Breast epithelium (tissue), 4 donors: ENCODE data around the gene PTPRA. TPM values are rescaled to one million over a fixed set of nuclear protein-coding genes. Genes with fewer than 3 reads are reported as not detected.

ENCODE experiments used
- DNase-seq, 2 donors: peaks; one replicate each; pipeline ENCODE4 v3.0.0-alpha.2; 2019; ENCODE audit warnings: low spot score in 2 of 2
- H3K27ac ChIP-seq, 2 donors: fragments of 200-600 bp; sonication (generic) in 1 of 2; one replicate each; pipeline ENCODE4 v1.5.1; 2016 to 2019; ENCODE audit warnings: mild to moderate bottlenecking in 1 of 2
- H3K27me3 ChIP-seq, 2 donors: fragments of 200-600 bp; sonication (generic) in 1 of 2; one replicate each; pipeline versions ENCODE4 v1.5.1 to v1.6.0; 2017 to 2019; ENCODE audit warnings: control low read depth in 1 of 2, mild to moderate bottlenecking in 1 of 2
- H3K36me3 ChIP-seq: fragments of 200-600 bp; one replicate; pipeline ENCODE4 v1.5.1; 2019
- H3K4me1 ChIP-seq, 2 donors: fragments of 200-600 bp; sonication (generic); one replicate each; pipeline ENCODE4 v1.5.1; 2016 to 2019; ENCODE audit warnings: control low read depth in 1 of 2
- H3K4me3 ChIP-seq, 3 donors: fragments of 200-600 bp; sonication (generic); 1 replicate in 2 of 3; 2 replicates in 1 of 3; pipeline ENCODE4 v1.5.1; 2016 to 2019; ENCODE audit warnings: mild to moderate bottlenecking in 3 of 3, moderate library complexity in 2 of 3
- H3K9me3 ChIP-seq, 2 donors: fragments of 200-600 bp; sonication (generic) in 1 of 2; one replicate each; pipeline ENCODE4 v1.5.1; 2016 to 2019; ENCODE audit warnings: control low read depth in 1 of 2
- CTCF ChIP-seq, 3 donors: fragments of 450-650 bp; IDR thresholded peaks; one replicate each; pipeline ENCODE4 v1.5.1; 2016 to 2017; ENCODE audit warnings: antibody characterized with exemption in 3 of 3, mild to moderate bottlenecking in 3 of 3, moderate library complexity in 3 of 3
- POLR2A ChIP-seq: fragments of 450-650 bp; IDR thresholded peaks from one replicate; pipeline ENCODE4 v1.6.1; 2016; ENCODE audit warnings: antibody characterized with exemption, mild to moderate bottlenecking, moderate library complexity
- POLR2AphosphoS5 ChIP-seq, 3 donors: sonication (generic); formaldehyde crosslinking; IDR thresholded peaks; one replicate each; pipeline ENCODE4 v1.6.1; 2017; ENCODE audit warnings: antibody characterized with exemption in 3 of 3
- intact Hi-C: fragments of 100-400 bp; cut with DNase I; formaldehyde crosslinking; loops from one replicate; pipeline ENCODE4 v1.15.1; 2023; ENCODE audit warnings: low total_unique reads
- total RNA-seq, 3 donors: library from RNA; depleted of rRNA; stranded (reverse); fragments of >200 nt; gene quantifications; one replicate each; pipeline ENCODE4 v1.1.0, GENCODE V29; 2016

The PTPRA gene
- total RNA-seq, 3 donors from 2014 or later, result 89.1 to 102 (median 96.0) TPM

DNA sequence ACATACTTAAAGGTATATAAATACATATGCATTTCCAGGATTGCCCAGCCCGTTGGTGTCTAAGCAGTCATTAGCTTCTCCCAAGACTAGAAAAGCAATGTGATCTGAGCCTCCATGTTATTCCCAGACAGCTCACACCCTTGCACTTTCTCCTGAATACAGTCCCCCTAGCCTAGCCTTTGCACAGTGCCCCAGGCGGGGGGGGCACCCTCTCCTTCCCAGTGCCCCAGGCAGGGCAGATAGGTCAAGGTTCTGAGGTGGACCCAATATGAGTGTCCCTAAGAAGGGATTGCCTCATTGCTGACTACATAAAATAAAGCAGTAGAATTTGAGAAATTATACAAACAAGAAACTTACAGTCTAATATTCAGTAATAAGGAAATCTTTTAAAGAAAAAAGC is 154.7 kb downstream of the PTPRA start:
- Histone ChIP-seq H3K27me3 (no peaks in the 10 kb centered on the region), H3K4me1 (no peaks in the 10 kb centered on the region), H3K27ac (no peak overlapping the region), H3K9me3 (no peaks in the 10 kb centered on the region), H3K4me3 (no peak overlapping the region), H3K36me3 (peaks cover 15% of the 10 kb centered on the region)
- intact Hi-C loops, result no loop called here
- TF ChIP-seq CTCF (IDR thresholded peaks at IDR 0.05) (no peak), POLR2A (no peak)
- DNase-seq, result no peak

GRCh38 chr20:3031524-3032147 is 158.4 kb downstream of the PTPRA start:
- H3K9me3 ChIP-seq, result no peaks in the 10 kb centered on the region
- intact Hi-C loops, result no loop called here
- peaks cover 8% of the 10 kb centered on the region for H3K36me3 ChIP-seq
- H3K4me3 ChIP-seq, result no peak overlapping the region
- no peaks in the 10 kb centered on the region for H3K4me1 ChIP-seq
- H3K27me3 ChIP-seq, result no peaks in the 10 kb centered on the region
- H3K27ac ChIP-seq, result no peak overlapping the region
- TF ChIP-seq POLR2A (no peak), CTCF (IDR thresholded peaks at IDR 0.05) (no peak), POLR2AphosphoS5 (IDR thresholded peaks at IDR 0.05) (no peak)
- DNase-seq, result no peak

DNA sequence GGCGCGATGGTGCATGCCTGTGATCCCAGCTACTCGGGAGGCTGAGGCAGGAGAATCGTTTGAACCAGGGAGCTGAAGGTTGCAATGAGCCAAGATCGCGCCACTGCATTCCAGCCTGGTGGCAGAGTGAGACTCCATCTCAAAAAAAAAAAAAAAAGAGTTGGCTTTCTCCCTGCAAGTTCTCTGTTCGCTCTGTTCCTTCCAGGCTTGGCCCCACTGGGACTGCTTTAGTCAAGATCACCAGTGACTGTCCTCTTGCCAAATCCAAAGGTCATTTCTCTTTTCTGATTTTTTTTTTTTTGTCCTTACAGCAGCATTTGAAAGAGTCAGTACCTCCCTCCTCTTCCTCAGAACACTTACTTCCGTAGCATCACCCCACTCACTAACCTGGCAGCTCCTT is 159.3 kb downstream of the PTPRA start:
- H3K4me1 ChIP-seq, result no peaks in the 10 kb centered on the region
- no peaks in the 10 kb centered on the region for H3K27me3 ChIP-seq
- no peaks in the 10 kb centered on the region for H3K9me3 ChIP-seq
- no peak overlapping the region for H3K4me3 ChIP-seq
- intact Hi-C loops, result no loop called here
- H3K27ac ChIP-seq, result no peak overlapping the region
- H3K36me3 ChIP-seq, result peaks cover 6% of the 10 kb centered on the region
- no peak for TF ChIP-seq POLR2AphosphoS5 (IDR thresholded peaks at IDR 0.05)
- TF ChIP-seq POLR2A, result no peak
- TF ChIP-seq CTCF (IDR thresholded peaks at IDR 0.05), result no peak
- DNase-seq, result no peak

- intact Hi-C loops, result loop anchor here (2.0 kb wide), 1 partner anchor 29 kb away; no protein-coding TSS in a partner anchor
- DNase-seq, result no peak
- Histone ChIP-seq H3K4me3 (no peak overlapping the region), H3K36me3 (peaks cover 6% of the 10 kb centered on the region), H3K9me3 (no peaks in the 10 kb centered on the region), H3K27me3 (no peaks in the 10 kb centered on the region), H3K27ac (no peak overlapping the region), H3K4me1 (no peaks in the 10 kb centered on the region)
- TF ChIP-seq CTCF (IDR thresholded peaks at IDR 0.05), result no peak
- no peak for TF ChIP-seq POLR2A
- TF ChIP-seq POLR2AphosphoS5 (IDR thresholded peaks at IDR 0.05), result no peak
These were observed 164.4 kb downstream of the PTPRA start for GRCh38 chr20:3037654-3038053.

DNA sequence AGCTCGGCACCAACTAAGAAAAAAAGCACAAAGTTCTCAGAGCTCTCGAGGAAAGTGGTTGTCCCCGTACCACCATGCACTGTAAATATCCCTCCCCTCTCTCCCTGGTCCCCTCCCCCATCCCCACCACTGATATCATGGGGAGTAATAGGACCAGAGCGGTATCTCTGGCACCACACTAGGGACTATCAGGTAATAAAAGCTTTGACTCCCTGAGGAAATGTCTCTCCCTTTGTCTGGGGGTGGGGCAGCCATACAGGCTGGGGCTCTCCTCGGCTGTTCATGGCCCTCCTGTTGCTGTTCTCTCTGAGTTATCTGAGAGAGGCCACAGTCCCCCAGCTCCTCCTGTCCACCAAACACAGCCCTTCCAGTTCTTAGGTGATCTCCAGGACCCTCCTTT is 165.2 kb downstream of the PTPRA start:
- Histone ChIP-seq H3K27me3 (no peaks in the 10 kb centered on the region), H3K4me3 (no peak overlapping the region), H3K27ac (no peak overlapping the region), H3K4me1 (no peaks in the 10 kb centered on the region), H3K36me3 (peaks cover 6% of the 10 kb centered on the region), H3K9me3 (no peaks in the 10 kb centered on the region)
- no peak for DNase-seq
- no peak for TF ChIP-seq POLR2A
- no peak for TF ChIP-seq CTCF (IDR thresholded peaks at IDR 0.05)
- TF ChIP-seq POLR2AphosphoS5 (IDR thresholded peaks at IDR 0.05), result no peak
- intact Hi-C loops, result no loop called here
